Stimulated activated CD4-positive, alpha-beta T cell treated with anti-CD3 and anti-CD28 coated beads, Interleukin-15, amount 100 ng/mL, for 24 hours (primary cell): ENCODE measurements around the gene HLA-DMA.
"Not testable (repeated sequence)": the region's sequence is repeated elsewhere in the genome, so short reads cannot be mapped to it uniquely, and the experiment has no call there.

Experiments
- DNase-seq: peaks from one replicate; pipeline ENCODE4 v3.0.0-alpha.2; 2020

Gene HLA-DMA

DNA sequence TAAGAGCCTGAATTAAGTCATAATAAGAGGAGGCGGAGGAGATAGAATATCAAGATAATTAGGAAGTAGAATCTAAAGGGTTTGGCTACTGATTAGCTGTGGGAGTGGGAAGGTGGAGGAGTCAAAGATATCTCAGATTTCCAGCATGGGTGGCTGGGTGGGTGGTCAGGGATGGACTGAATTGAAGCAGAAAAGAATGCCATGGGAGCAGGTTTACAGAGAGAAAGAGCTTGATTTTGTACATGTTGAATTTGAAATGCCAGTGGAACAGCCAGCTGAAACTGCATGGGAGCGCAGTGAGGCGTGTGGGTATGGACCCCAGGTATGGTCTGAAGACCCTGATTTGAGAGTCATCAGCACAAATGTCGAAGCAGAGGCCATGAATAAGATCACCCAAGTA lies 1.4 kb upstream of the HLA-DMA start:
- no peak for DNase-seq

DNA sequence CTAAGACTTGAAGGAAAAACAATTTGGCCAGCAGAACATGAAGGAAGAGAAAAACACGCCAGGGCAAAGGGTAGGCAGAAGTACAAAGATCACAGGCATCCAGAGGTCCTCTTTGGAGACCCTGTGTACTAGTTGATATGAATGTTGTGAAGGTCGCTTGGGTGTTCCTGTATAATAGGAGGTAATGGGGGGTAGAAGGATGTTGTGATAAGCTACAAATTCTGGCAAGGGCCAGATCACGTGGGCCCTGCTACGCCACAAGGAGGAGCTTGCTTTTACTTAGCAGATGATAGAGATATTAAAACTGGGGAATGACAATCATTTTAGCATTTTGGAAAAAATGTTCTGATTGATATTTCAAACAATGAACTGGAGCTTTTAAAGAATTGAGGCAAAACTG lies 878 bp upstream of the HLA-DMA start:
- no peak for DNase-seq

DNA sequence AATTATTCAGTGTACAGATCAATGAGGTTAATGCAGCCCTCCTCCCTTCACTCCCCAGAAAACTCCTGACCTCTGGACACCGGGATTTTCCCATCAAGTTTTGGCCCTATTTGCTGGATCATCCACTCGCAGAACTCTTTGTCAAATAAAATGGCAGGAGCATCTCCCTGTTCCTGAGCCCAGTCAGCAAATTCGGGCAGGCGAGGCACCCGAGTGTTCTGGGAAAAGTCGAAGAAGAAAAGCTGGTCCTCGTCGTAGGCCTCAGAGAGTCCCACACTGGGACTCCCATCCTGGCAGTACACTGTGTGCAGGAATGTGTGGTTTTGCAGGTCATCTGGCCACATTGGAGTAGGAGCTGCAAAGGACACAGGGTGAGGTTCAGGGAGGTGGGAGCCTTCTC lies 2.4 kb downstream of the HLA-DMA start:
- DNase-seq = no peak

DNA sequence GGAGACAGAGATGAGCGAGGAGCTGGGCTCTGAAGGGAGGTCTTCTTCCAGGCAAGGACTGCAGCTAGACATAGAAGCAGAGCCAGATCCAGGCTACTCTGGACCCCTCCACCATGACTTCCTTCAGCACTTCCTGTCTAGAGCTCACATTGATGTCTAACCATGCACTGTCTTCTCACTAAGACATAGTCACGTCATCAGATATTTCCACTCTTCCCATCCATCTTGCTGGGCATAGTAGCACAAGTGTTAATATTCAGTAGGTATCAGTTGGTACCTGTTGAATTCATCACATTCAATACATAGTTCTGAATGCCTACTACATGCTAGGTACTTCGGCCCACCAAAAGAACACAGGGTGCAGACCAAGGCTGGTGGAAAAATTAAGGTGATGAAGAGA lies 2.9 kb downstream of the HLA-DMA start:
- DNase-seq = no peak

DNA sequence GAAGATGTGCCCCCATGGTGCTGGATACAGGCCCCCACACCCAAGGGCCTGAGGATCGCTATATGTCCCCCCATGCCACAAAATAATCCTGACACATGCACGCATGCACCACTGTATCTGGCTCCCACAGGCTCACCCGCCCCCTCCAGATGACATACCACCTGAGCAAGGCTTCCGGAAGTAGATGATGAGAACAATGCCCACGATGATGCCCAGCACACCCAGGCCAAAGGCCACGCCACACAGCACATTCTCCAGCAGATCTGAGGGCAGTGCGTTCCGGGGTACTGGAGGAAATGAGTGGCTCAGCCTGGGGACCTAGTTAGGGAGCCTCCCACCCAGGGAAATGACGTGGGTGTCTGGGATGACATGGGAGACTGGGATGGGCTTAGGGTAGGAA lies 3.8 kb downstream of the HLA-DMA start:
- DNase-seq = no peak

DNA sequence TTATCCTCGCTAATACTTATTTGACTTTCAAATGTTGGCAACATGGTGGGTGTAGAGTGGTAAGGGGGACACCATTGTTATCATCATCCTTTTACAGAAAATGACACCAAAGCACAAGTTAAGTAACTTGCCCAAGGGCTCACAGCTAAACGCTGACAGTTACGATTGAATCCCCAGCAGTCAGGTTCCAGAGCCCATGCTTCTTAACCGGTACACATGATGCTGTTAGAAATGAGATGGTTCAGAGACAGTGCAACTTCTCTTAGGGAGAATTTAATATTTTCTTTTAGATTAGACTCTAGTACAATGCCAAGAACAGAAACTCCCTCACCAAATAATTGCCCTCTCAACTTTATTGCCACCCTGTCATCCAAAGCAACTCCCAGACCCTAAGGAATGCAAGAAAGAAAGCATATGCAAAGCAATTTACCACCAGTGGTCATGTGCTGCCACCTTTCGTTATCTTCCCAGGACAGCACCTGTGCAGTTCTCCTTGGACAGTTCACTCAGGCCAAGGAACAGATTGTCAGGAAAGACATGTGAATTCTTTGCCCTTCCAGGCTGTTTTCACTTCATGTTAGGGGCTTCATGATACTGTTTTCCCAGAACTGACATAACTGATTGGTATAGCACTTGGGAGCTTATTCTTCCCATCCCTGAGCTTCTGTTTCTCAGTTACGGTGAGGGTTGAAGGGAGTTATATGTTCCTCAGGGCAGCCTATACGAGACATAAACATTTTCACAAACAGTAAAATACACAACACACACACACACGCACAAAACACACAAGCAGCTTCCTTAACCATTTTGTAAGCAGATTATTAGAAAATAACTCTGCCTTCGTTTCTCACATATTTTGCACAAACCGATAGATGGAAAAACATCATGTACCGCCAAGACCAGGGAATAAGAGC lies 5.1 kb downstream of the HLA-DMA start:
- peak; percentile 34 for DNase-seq

DNA sequence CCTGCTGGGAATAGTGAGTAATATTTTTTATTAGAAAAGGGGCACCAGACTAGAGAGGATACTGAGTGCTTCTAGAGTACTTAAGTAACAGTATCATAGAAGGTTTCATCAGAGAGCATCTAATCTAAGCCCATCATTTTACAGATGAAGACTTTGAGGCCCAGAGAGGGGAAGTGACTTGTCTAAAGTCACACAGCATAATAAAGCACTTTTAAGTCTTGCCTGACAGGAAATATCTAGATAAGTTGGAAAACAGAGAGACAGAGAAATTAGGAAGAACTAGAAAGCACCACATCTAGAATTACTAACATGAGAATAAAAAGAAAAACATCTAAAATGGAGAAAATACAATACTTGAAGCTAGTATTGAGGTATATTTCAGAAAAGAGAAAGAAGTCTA lies 6.0 kb downstream of the HLA-DMA start:
- DNase-seq = no peak

DNA sequence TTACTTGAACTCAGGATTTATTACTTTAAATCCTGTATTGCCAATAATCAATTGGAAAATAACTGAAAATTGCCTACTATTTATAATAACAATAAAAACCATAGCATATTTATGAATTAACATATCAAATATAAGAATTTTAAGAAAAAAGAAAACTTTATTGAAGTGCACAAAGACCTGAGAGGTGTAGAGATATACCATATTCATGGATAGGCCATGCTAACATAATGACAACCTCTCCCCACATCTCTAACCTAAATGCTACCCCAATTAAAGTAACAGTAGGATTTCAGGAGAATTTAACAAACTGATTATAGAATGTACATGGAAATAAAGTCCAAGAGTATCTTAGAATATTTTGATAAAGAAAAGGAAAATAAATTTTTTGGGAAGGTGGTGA lies 6.9 kb downstream of the HLA-DMA start:
- no peak for DNase-seq

DNA sequence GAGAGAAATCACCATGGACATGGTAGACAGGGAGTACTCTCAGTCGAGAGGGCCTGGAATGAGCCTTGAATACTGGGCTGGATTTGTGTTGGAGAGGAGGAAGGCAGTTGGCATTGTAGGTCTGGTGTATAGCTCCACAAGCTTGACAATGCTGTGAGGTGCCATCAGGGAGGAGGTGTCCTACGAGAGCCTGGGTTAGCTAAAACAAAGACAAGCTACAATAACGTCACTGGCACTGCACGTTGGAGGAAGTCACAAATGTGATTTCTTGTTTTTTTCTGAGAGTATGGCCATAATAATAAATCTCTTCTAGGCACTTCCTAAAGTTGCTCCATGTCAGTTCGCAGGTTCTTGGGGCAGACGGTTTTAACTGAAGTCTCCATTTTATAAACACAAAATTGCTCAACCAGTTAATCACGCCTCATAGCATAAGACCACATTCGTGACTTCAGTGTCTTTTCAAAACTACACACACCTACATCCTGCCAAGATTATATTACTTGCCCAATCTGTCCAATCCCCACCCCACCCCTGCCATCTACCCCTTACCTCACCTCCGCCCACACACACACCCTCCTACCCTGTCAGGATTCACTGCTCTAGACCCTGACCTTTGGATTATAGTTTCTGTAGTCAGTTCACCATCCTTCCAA lies 7.7 kb downstream of the HLA-DMA start:
- peak; percentile 56 for DNase-seq

DNA sequence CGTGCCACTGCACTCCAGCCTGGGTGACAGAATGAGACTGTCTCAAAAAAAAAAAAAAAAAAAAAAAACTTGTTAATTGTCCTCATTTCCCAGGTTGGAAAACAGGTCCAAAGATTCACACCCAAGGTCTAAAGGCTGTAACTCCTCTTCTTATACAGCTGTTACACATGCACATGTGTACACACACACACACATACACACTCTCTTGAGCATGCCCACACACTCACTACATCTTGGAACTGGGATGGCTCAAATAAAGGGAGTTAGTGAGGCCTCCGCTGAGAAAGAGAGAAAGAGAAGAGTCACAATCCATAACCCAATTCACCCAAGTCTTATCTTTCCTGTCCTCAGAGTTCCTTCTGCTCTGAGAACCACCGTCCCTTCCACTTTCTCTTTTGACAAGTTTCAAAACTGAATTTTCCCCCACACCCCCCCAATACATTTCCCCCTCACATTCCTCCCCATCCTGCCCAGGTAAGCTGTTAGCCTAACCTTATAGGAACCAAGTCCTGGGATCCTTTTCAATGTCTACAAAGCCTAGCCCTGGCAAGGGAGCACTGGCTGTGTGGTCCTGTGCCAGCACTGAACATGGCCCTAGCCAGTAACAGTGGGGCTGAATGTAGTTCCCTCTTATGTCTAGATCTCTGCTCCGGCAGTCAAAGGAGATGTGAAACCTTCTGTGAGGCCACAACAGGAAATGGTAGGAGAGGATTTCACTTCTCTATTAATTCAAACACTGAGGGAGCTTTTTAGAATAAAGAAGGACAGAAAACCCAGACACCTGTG lies 8.8 kb downstream of the HLA-DMA start:
- peak; percentile 42 for DNase-seq

DNA sequence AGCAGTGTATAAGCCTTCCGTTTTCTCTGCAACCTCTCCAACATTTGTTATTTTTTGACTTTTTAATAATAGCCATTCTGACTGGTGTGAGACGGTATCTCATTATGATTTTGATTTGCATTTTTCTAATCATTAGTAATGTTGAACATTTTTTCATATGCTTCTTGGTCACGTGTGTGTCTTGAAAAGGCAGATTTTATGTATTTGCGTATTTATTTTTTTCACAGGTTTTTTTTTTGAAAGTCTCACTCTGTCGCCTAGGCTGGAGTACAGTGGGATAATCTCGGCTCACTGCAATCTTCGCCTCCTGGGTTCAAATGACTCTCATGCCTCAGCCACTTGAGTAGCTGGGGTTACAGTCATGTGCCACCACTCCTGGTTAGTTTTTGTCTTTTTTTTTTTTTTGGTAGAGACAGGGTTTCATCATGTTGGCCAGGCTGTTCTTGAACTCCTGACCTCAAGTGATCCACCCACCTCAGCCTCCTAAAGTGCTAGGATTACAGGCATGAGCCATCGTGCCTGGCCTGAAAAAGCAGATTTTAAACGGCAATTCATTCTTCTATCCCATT lies 10.3 kb downstream of the HLA-DMA start:
- not testable (repeated sequence) for DNase-seq

DNA sequence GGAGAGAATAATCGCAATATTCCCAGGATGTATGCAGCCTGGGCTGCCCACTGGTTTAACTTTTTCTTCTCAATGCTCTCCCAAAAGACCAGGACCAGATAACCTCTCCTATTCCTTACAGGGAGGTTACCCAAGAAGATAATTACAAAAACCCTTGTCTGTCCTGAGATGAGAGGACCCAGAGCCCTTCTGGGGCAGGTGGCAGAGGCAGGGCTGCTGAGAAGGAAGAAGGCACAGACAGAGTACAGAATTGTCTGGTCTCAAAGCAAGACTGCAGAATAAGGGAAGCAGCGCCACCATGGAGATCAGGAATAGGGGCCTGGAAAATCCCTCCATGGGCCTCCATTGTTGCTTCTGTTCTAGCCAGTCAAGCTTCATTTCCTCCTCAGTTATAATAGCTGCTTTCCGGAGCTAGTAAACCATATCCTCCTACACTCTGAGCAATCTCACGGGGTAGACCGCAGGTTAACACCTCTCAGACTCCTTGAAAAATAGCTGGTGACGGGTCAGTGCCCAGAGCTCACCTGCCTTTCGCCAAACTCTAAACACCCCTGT lies 11.6 kb downstream of the HLA-DMA start:
- DNase-seq = peak; percentile 57

DNA sequence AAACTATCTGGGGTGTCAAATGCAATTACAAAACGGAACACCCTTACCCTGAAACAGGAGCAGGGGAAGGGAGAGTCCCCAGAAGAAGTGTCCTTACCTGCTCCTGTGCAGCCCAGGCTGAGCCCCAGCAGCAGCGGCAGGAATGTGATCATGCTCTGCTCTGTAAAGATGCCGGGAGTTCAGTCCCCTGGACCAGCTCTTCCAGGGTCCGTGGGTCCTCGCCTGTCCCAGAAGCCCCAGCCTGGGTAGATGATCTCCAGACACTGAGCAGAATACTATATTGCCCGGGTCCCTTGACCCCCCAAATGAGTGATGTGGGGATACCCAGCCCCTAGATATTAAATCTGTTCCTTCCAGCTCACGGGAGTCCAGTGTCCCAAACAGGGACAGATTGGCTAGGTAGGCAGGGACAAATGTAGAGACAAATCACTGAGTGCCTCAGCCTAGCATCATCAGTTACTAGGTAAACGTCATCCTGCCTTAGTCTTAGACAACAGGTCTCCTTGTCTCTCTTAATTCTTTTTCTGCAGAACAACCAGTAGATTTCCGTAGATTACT lies 12.2 kb downstream of the HLA-DMA start, which contains the start of gene HLA-DMB:
TSS of gene HLA-DMB (minus strand) at position 373 of the 558 bp plus-strand sequence. CDS start at position 152, 221 bp downstream.
- DNase-seq = peak; percentile 51

DNA sequence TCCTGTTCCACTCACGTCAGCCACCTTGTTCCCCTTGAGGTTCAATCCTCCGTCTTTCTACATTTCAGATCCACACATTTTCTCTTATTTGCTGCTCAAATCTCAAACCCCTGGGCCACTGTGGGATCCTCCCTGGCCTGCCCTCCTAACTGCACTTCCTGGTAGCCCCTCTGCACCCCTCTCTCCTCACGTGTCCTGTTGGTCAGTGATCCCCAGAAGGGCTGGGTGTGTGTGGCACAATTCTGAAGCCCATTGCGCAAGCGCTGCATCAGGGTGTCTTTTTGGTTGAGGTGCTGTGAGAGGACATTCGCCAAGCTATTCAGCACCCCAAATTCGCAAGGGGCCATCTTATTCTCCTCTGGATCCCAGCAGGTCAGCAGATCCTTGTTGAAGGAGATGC lies 14.4 kb downstream of the HLA-DMA start:
- DNase-seq = no peak

DNA sequence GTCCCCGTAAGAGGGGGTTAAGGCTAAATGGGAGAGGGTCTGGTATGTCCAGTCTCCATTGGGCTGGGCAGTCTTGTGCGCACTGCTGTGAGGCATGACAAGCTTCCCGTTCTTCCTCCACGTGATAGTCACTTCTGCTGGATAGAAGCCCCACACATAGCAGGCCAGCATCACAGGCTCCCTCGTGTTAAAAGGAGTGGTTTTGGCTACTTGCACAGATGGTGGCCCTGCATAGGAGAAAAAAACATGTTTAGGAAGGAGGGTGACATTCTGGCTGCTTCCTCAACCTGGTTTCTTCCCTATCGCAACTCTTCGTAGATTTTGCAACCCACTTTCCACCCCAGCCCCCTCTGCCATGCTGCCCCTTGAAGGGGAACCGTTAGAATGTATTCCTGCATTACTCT lies 15.7 kb downstream of the HLA-DMA start:
- DNase-seq = no peak

DNA sequence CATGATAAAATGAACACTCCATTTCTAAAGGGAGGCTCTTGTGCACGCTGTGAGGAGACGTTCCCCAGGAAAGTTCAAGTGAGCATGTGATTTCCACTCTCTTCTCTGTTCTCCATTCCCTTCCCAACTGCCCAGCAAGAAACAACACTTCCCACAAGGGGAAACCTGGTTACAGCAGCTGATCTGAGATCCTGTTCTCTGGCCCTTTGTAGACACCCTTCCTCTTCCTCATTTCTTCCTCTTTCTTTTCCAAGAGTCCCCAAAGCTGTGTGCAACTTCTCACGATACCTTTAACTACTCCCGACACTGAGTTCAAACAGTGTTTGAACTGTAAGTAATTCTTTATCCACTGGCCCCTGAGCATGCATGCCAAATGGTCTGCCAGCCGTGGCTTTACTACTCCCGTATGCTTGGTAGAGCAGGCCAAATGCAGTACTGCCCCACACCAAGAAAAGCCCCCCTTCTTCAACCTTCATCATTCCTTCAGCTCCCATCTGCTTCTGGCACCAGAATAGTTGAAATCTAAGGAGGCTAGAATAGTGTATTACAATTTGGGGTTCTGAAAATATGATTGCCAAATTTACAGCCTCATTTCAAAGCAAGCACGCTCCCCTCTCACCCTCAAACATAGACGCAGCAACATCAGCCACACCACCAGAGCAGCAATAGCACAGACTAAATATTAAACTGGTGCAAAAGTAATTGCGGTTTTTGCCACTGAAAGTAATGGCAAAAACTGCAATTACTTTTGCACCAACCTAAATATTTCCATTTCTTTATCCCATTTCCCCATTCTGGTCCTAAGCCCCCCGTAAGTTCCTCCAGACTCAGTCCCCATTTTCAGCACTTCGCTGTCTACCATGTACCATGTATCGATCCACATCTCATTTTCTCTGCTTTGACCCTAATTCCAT lies 16.4 kb downstream of the HLA-DMA start:
- no peak for DNase-seq

DNA sequence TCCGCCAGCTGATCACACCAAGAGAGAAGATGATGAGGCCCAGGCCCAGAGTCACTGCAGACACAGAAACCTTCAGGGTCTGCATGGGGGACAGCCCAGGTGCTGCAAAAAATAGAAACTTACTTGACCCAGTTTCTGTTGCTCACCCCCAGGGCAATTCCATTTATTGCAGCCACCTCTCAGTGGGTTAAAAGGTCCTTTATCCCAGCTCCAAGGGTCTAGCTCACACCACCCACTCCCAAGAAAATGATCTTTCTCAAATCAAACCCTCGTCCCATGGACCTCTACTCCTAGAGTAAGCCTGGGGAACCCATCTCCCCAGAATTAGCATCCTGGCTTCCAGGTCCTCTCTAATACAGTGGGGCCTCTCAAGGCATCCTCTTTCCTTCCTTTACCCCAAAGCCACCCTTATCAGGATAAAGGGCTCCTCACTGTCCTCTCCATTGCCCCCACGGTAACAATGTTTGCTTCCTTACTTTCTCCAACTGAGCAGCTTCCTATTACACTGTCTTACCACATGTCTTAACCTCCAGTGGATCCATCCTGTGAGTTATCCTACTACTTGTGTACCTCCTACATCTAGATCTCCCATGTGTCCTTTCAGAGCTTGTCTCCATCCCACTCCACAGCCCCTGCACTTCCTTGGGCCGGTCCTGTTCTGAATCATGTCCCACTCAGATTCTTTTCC lies 17.2 kb downstream of the HLA-DMA start:
- no peak for DNase-seq

DNA sequence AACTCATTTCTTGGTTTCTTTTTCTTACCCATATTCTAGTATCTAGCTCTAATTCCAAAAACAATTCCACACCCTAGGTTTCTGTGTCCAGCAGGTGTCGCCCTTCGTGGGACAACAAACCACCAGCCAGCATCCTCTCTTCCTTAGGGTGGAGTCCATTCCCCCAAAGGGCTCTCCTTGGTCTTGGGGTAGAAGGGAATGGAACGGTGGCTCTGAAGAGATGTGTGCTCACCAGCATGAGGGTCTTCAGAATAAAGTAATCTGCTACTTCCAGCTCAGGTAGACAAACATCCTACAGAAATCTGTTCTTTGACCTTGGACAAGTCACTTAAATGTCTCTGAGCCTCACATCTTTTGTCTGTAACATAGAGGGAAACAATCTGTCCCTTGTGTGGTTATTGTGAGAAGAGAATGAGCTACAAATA lies 19.2 kb downstream of the HLA-DMA start:
- peak; percentile 84 for DNase-seq

DNA sequence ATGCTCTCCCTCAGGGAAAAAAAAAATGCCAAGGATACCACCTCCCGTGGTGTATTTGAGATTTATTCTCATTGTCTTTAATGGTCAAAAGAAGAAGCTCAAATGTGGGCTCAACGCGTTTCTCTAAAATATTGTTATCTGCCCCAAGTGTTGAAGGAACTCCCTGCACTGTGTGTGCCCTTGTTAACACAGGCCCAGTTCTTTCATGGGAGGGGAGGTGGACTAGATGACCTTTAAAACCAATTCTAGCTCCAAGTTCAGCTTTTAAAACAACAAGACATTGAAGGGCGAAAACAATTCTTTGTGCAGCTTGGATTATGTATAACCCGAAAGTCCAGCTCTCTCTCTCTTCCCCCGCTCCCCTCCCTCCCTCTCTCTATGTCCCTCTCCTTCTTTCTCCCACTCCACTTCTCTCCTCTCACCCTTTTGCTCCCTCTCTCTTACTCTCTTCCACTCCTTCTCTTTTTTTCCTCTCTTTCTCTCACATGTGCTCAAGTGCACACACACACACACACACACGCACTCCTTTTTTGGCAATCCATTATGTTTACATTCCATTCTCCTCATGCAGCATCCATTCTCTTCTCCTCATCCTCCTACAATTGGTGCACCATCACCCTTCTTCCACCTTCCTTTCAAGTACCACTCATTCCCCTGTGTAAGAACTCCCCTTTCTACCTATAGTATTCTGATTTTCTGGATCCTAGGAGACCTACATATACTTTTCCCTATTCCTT lies 20.6 kb downstream of the HLA-DMA start:
- DNase-seq = no peak

DNA sequence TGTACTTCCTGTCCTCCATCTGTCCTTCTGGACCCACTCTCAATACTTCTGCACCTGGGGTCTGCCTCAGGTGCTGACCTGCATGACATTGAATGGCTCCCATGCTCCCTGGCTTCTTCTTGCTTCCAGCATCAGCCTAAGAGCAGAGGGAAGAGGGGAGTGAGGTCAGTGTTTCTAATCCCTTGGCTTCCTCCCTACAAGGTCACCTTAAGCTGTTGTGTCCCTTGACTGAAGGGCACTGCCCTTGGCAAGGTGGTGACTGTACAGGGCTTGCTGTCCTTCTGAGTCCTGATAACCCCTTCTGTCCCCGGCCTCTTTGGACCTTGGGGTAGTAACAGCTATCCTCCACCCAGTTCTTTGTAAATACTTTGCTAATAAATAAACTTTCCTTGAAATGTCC lies 21.7 kb downstream of the HLA-DMA start:
- no peak for DNase-seq
